ENCODE data around the gene FAM3A. TPM values are rescaled to one million over a fixed set of nuclear protein-coding genes. Genes with fewer than 3 reads are reported as not detected.

Gene FAM3A
- polyA plus RNA-seq, 1 donor from 2014 or later: 19.5 TPM

DNA sequence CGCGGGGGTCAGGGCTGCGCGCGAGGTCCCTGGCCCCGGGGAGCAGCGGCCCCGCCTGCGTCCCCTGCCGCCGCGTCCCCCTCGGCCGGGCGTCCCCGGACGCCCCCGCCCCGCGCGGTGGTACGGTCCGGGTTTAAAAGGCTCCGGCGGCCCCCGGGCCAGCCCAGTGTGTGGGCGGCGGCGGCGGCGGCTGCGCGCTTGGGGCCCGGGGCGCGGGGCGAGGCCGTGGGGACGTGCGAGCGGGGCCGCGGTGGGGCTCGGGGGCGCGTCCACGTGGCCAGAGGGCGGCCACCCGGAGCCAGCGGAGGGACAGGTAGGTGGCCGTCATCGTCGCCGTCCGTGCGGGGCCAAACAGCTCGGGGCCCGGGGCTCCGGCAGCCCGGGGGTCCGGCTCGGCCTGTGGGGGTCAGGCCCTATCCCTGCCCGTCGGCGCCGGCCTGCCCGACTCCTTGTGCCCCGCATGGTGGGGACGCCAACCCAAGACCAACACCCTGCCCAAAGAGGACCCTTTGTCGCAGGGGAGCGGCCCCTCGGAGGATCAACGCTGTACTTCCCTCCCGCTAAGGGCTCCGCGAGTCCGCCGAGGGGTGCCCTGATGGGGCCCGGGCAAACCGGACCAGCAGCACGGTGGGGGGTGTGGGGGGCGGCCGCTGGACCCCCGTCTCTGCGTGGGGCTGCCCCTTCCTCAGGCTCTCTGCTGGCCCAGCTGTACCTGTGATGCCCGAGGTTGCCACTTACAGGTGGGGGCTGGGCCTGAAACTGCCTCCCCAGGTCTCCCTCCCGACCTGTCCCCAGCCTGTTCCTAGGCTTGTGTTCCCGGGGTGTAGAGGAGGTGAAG lies 57.7 kb downstream of the FAM3A start, which contains the start of gene PLXNA3:
TSS of gene PLXNA3 (plus strand) at position 166 of the 838 bp plus-strand sequence. CDS start 1,903 bp downstream, outside the sequence.
- no peaks in the 10 kb centered on the region for H3F3A ChIP-seq (ENCODE audit: insufficient read depth, low read length, poor library complexity, severe bottlenecking)
- no peak for TF ChIP-seq CTCF (IDR thresholded peaks at IDR 0.05; ENCODE audit: poor library complexity, severe bottlenecking)
- TF ChIP-seq POLR2AphosphoS5 (IDR thresholded peaks at IDR 0.05): peak; percentile 55
- peak; percentile 52 for TF ChIP-seq MXI1 (conservative IDR thresholded peaks at IDR 0.05; ENCODE audit: poor library complexity, severe bottlenecking)

DNA sequence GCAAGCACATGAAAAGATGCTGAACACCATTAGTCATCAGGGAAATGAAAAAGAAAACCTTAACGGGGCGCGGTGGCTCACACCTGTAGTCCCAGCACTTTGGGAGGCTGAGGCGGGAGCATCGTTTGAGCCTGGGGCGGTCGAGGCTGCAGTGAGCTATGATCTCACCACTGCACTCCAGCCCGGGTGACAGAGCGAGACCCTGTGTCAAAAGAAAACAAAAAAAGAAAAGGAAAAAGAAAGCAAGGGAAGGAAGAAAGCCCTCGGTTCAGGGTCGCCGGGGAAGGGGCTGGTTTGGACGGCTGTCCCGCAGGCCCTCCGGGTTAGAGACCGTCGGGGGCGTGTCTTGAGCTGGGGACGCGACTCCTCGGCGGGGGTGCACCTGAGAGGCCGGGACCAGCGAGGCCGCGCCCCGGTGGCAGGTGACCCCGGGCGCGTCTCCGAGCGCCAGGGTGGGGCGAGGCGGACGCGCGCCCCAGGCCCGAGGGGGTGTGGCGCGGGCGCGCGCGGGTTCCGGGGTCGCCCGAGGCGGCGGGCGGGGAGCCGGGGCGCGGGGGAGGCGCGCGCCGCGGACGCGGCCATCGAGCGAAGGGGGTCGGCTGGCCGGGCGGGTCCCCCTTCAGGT lies 58.4 kb downstream of the FAM3A start:
- no peak overlapping the region for H2AFZ ChIP-seq (ENCODE audit: low read depth, low read length)
- no peak for TF ChIP-seq CTCF (IDR thresholded peaks at IDR 0.05; ENCODE audit: poor library complexity, severe bottlenecking)
- TF ChIP-seq, protein P1, sequence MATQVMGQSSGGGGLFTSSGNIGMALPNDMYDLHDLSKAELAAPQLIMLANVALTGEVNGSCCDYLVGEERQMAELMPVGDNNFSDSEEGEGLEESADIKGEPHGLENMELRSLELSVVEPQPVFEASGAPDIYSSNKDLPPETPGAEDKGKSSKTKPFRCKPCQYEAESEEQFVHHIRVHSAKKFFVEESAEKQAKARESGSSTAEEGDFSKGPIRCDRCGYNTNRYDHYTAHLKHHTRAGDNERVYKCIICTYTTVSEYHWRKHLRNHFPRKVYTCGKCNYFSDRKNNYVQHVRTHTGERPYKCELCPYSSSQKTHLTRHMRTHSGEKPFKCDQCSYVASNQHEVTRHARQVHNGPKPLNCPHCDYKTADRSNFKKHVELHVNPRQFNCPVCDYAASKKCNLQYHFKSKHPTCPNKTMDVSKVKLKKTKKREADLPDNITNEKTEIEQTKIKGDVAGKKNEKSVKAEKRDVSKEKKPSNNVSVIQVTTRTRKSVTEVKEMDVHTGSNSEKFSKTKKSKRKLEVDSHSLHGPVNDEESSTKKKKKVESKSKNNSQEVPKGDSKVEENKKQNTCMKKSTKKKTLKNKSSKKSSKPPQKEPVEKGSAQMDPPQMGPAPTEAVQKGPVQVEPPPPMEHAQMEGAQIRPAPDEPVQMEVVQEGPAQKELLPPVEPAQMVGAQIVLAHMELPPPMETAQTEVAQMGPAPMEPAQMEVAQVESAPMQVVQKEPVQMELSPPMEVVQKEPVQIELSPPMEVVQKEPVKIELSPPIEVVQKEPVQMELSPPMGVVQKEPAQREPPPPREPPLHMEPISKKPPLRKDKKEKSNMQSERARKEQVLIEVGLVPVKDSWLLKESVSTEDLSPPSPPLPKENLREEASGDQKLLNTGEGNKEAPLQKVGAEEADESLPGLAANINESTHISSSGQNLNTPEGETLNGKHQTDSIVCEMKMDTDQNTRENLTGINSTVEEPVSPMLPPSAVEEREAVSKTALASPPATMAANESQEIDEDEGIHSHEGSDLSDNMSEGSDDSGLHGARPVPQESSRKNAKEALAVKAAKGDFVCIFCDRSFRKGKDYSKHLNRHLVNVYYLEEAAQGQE (IDR thresholded peaks at IDR 0.05; ENCODE audit: borderline replicate concordance): peak; percentile 20
- peak; percentile 40 for TF ChIP-seq POLR2AphosphoS5 (IDR thresholded peaks at IDR 0.05)

More for the DNA sequence above, 57.7 kb downstream of the FAM3A start, which contains the start of gene PLXNA3:
- Histone ChIP-seq H3K27me3 (ENCODE audit: insufficient read depth, low read depth, low read length) (no peaks in the 10 kb centered on the region), H3K79me2 (replicated peaks; ENCODE audit: insufficient read depth, low read length) (peaks cover 18% of the 10 kb centered on the region), H3K9me2 (ENCODE audit: insufficient read depth, low read length) (no peaks in the 10 kb centered on the region), H3K9me3 (ENCODE audit: low read length) (no peaks in the 10 kb centered on the region), H3K4me2 (ENCODE audit: low read length) (no peak within 1 kb of the TSS), H3K9ac (ENCODE audit: low read length) (peak within 1 kb of the TSS; percentile 82), H3K4me3 (ENCODE audit: low read length) (peak within 1 kb of the TSS; percentile 85), H2AFZ (ENCODE audit: low read depth, low read length) (no peak within 1 kb of the TSS), H4K20me1 (ENCODE audit: insufficient read depth) (no peaks in the 10 kb centered on the region), H3K27ac (ENCODE audit: low read length) (peak within 1 kb of the TSS; percentile 62), H3K36me3 (ENCODE audit: insufficient read depth, low read length) (no peaks in the 10 kb centered on the region)

More for the DNA sequence above, 58.4 kb downstream of the FAM3A start:
- Histone ChIP-seq H3K9ac (ENCODE audit: low read length) (peak overlapping the region; percentile 82), H3K36me3 (ENCODE audit: insufficient read depth, low read length) (no peaks in the 10 kb centered on the region), H4K20me1 (ENCODE audit: insufficient read depth) (no peaks in the 10 kb centered on the region), H3K79me2 (replicated peaks; ENCODE audit: insufficient read depth, low read length) (peaks cover 18% of the 10 kb centered on the region), H3K27me3 (ENCODE audit: insufficient read depth, low read depth, low read length) (no peaks in the 10 kb centered on the region), H3K9me2 (ENCODE audit: insufficient read depth, low read length) (no peaks in the 10 kb centered on the region), H3F3A (ENCODE audit: insufficient read depth, low read length, poor library complexity, severe bottlenecking) (no peaks in the 10 kb centered on the region), H3K4me2 (ENCODE audit: low read length) (no peak overlapping the region), H3K9me3 (ENCODE audit: low read length) (no peaks in the 10 kb centered on the region), H3K27ac (ENCODE audit: low read length) (peak overlapping the region; percentile 62), H3K4me3 (ENCODE audit: low read length) (peak overlapping the region; percentile 60)

Small RNAs within 50 kb of the gene (small RNA-seq; reads per million reads assigned to genes)
- 0 reads per million in 3 experiments for gene RN7SL697P

Other genes starting within 250 kb of the FAM3A start
- not detected in 2 replicates for gene TEX28, start 221.1 kb downstream of the FAM3A start, polyA plus RNA-seq
- gene TKTL1, start 220.4 kb downstream of the FAM3A start, polyA plus RNA-seq: 0.14 TPM in 1 of 2 replicates, not detected in the other
- 84.9 and 118 TPM in 2 replicates for gene FLNA, start 141.6 kb downstream of the FAM3A start, polyA plus RNA-seq
- gene EMD, start 136.9 kb downstream of the FAM3A start, polyA plus RNA-seq: 67.9 and 86.3 TPM in 2 replicates
- 3,689 and 3,975 TPM in 2 replicates for gene RPL10, start 117.9 kb downstream of the FAM3A start, polyA plus RNA-seq
- 8.3 and 9.2 TPM in 2 replicates for gene DNASE1L1, start 107.0 kb downstream of the FAM3A start, polyA plus RNA-seq
- 51.2 and 60.5 TPM in 2 replicates for gene TAFAZZIN, start 104.7 kb downstream of the FAM3A start, polyA plus RNA-seq
- gene ATP6AP1, start 87.6 kb downstream of the FAM3A start, polyA plus RNA-seq: 126 and 159 TPM in 2 replicates
- 370 and 415 TPM in 2 replicates for gene GDI1, start 79.1 kb downstream of the FAM3A start, polyA plus RNA-seq
- 68.3 and 90.4 TPM in 2 replicates for gene FAM50A, start 72.1 kb downstream of the FAM3A start, polyA plus RNA-seq
- 17.2 and 22.2 TPM in 2 replicates for gene PLXNA3, start 58.0 kb downstream of the FAM3A start, polyA plus RNA-seq
- gene LAGE3, start 37.0 kb downstream of the FAM3A start, polyA plus RNA-seq: 37.3 and 43.6 TPM in 2 replicates
- gene UBL4A, start 29.6 kb downstream of the FAM3A start, polyA plus RNA-seq: 28.5 and 32.2 TPM in 2 replicates
- 2.7 and 6.0 TPM in 2 replicates for gene SLC10A3, start 25.6 kb downstream of the FAM3A start, polyA plus RNA-seq
- gene G6PD, start 30.6 kb upstream of the FAM3A start, polyA plus RNA-seq: 13.6 and 18.8 TPM in 2 replicates
- gene IKBKG, start 31.4 kb upstream of the FAM3A start, polyA plus RNA-seq: 32.6 and 37.7 TPM in 2 replicates
- not detected in 2 replicates for gene CTAG1A, start 68.9 kb upstream of the FAM3A start, polyA plus RNA-seq
- not detected in 2 replicates for gene CTAG1B, start 103.0 kb upstream of the FAM3A start, polyA plus RNA-seq
- not detected in 2 replicates for gene CTAG2, start 137.3 kb upstream of the FAM3A start, polyA plus RNA-seq
- 0.06 TPM in 1 of 2 replicates, not detected in the other for gene GAB3, start 234.8 kb upstream of the FAM3A start, polyA plus RNA-seq
- 31.3 and 32.1 TPM in 2 replicates for gene DKC1, start 246.6 kb upstream of the FAM3A start, polyA plus RNA-seq

Data from neural cell (in vitro differentiated cells).